Smooth muscle cell (in vitro differentiated cells): ENCODE results near the gene MYO1C. TPM values are rescaled to one million over a fixed set of nuclear protein-coding genes. Genes with fewer than 3 reads are reported as not detected.
A peak's percentile ranks its signal among the peaks of the same experiment; 100 is the strongest.
"Not testable (repeated sequence)": the region's sequence is repeated elsewhere in the genome, so short reads cannot be mapped to it uniquely, and the experiment has no call there.

Experiments
- DNase-seq: peaks from one replicate; lab custom pipeline; 2025; ENCODE audit not compliant: unreplicated experiment; lab: John Stamatoyannopoulos, UW
- H2AFZ ChIP-seq: fragments of 200-600 bp; sonication (generic); 2 replicates; pipeline ENCODE4 v1.6.0; 2016; ENCODE audit warnings: antibody characterized with exemption, low read depth, mild to moderate bottlenecking
- H3F3A ChIP-seq: fragments of 200-600 bp; sonication (generic); 2 replicates; pipeline ENCODE4 v1.6.0; 2017; ENCODE audit warnings: antibody characterized with exemption, low read depth
- H3K27ac ChIP-seq: fragments of 200-600 bp; sonication (generic); 2 replicates; pipeline ENCODE4 v1.5.1; 2016; ENCODE audit warnings: low read depth, mild to moderate bottlenecking
- H3K27me3 ChIP-seq: fragments of 200-600 bp; sonication (generic); 2 replicates; pipeline ENCODE4 v1.6.1; 2016; ENCODE audit warnings: low read depth, mild to moderate bottlenecking
- H3K36me3 ChIP-seq: fragments of 200-600 bp; sonication (generic); 2 replicates; pipeline ENCODE4 v1.5.1; 2016; ENCODE audit warnings: low read depth
- H3K4me1 ChIP-seq: fragments of 200-600 bp; sonication (generic); 2 replicates; pipeline ENCODE4 v1.5.1; 2016; ENCODE audit warnings: low read depth
- H3K4me2 ChIP-seq: fragments of 200-600 bp; sonication (generic); 2 replicates; pipeline ENCODE4 v1.6.0; 2016; ENCODE audit warnings: mild to moderate bottlenecking
- H3K4me3 ChIP-seq: fragments of 200-600 bp; sonication (generic); 2 replicates; pipeline ENCODE4 v1.5.1; 2016; ENCODE audit warnings: mild to moderate bottlenecking
- H3K79me2 ChIP-seq: fragments of 200-600 bp; sonication (generic); 2 replicates; pipeline ENCODE4 v1.6.0; 2016; ENCODE audit warnings: low read depth, mild to moderate bottlenecking
- H3K9ac ChIP-seq: fragments of 200-600 bp; sonication (generic); 2 replicates; pipeline ENCODE4 v1.6.0; 2016; ENCODE audit warnings: low read depth
- H3K9me3 ChIP-seq: fragments of 200-600 bp; sonication (generic); replicated peaks from 2 replicates; pipeline ENCODE4 v1.5.1; 2016; ENCODE audit warnings: low read depth
- H4K20me1 ChIP-seq: fragments of 200-600 bp; sonication (generic); 2 replicates; pipeline ENCODE4 v1.6.0; 2016; ENCODE audit warnings: low read depth
- WGBS: methylation state at CpG from one replicate; pipeline ENCODE4 v1.1.7; 2016; ENCODE audit warnings: low lambda C conversion rate; 5-methylcytosine and 5-hydroxymethylcytosine counted together
- polyA plus RNA-seq: library from polyadenylated mRNA; unstranded; fragments of >200 nt; fragmentation: Nextera tagmentation; extraction: Ambion mirVana; gene quantifications from 2 replicates; pipeline ENCODE4 v1.2.1, GENCODE V29; 2016
- total RNA-seq: library from RNA; depleted of rRNA; stranded (reverse); fragments of >200 nt; gene quantifications from 2 replicates; pipeline ENCODE4 v1.2.3, GENCODE V29; 2014
- TF ChIP-seq, protein P1 (sequence below): fragments of 200-600 bp; sonication (generic); IDR thresholded peaks from 2 replicates; pipeline ENCODE4 v1.5.1; 2017; ENCODE audit warnings: borderline replicate concordance, mild to moderate bottlenecking, antibody characterized with exemption; ENCODE audit not compliant: insufficient read depth, poor library complexity, severe bottlenecking

The MYO1C gene
- total and polyA plus RNA-seq, 2 experiments from 2014 or later: 80.4 to 81.5 TPM

DNA sequence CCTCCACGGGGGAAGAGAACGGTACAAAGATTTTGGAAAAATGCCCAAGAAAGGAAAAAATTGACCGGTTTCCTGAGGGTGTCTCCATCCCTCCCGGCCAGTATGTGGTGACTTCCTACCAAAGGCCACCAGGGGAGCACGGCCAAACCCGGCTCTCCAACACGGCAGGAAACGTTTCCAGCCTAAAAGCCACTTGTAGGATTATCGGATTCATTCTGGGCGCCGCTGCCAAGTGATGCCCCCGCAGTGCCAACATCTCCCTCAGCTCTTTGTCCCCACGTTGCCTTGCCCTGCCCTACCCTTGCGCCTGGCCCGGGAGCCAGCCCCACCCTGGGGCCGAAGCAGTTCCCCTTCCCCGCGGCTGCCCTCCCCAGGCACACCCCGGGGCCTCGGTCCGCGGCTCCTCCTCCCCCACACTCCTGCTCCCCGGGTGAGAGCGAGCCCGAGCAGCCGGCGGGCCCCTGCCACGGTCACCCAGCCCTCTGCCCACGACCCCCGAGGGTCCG, 37.1 kb downstream of the MYO1C start:
- peaks cover 53% of the 10 kb centered on the region for H4K20me1 ChIP-seq
- TF ChIP-seq, protein P1, sequence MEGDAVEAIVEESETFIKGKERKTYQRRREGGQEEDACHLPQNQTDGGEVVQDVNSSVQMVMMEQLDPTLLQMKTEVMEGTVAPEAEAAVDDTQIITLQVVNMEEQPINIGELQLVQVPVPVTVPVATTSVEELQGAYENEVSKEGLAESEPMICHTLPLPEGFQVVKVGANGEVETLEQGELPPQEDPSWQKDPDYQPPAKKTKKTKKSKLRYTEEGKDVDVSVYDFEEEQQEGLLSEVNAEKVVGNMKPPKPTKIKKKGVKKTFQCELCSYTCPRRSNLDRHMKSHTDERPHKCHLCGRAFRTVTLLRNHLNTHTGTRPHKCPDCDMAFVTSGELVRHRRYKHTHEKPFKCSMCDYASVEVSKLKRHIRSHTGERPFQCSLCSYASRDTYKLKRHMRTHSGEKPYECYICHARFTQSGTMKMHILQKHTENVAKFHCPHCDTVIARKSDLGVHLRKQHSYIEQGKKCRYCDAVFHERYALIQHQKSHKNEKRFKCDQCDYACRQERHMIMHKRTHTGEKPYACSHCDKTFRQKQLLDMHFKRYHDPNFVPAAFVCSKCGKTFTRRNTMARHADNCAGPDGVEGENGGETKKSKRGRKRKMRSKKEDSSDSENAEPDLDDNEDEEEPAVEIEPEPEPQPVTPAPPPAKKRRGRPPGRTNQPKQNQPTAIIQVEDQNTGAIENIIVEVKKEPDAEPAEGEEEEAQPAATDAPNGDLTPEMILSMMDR: peak; percentile 40
- H3K9ac ChIP-seq: peak overlapping the region; percentile 98
- H3K4me3 ChIP-seq: peak overlapping the region; percentile 93
- H2AFZ ChIP-seq: no peak overlapping the region
- peak overlapping the region; percentile 97 for H3K27ac ChIP-seq
- DNase-seq: peak; percentile 46
- peaks cover 14% of the 10 kb centered on the region for H3K4me1 ChIP-seq
- no peaks in the 10 kb centered on the region for H3K36me3 ChIP-seq
- H3K4me2 ChIP-seq: peak overlapping the region; percentile 96
- WGBS: under 1% methylated on average over 15 of the region's 31 CpGs
- H3K9me3 ChIP-seq: no peaks in the 10 kb centered on the region
- H3F3A ChIP-seq: peaks cover 3% of the 10 kb centered on the region
- H3K79me2 ChIP-seq: peaks cover 56% of the 10 kb centered on the region
- H3K27me3 ChIP-seq: no peaks in the 10 kb centered on the region

DNA sequence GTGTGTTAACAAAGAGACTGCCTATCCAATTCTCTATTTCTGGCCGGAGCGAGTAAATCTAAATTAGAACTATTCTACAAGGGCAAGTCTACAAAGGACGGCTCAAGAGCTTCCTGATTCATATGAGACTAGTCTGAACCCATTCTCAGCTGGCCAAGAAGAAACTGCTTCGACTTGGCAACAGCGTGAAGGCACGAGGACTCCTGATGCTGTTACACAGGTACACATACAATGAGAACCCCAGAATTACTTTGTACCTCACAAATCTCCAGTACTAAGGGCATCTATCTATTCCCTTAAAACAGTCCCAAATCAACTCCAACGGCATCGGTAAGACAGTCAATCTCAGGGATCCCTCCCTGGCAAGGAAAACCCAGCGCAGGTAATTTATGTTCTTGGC, 37.9 kb downstream of the MYO1C start:
- peaks cover 14% of the 10 kb centered on the region for H3K4me1 ChIP-seq
- peaks cover 3% of the 10 kb centered on the region for H3F3A ChIP-seq
- H3K27me3 ChIP-seq: no peaks in the 10 kb centered on the region
- 86% methylated on average over 9 of the region's 9 CpGs for WGBS
- no peak overlapping the region for H2AFZ ChIP-seq
- H3K4me3 ChIP-seq: peak overlapping the region; percentile 93
- TF ChIP-seq, protein P1: no peak
- no peak for DNase-seq
- peaks cover 61% of the 10 kb centered on the region for H4K20me1 ChIP-seq
- peak overlapping the region; percentile 98 for H3K9ac ChIP-seq
- peaks cover 63% of the 10 kb centered on the region for H3K79me2 ChIP-seq
- H3K4me2 ChIP-seq: peak overlapping the region; percentile 96
- peak overlapping the region; percentile 97 for H3K27ac ChIP-seq
- H3K36me3 ChIP-seq: no peaks in the 10 kb centered on the region
- no peaks in the 10 kb centered on the region for H3K9me3 ChIP-seq

DNA sequence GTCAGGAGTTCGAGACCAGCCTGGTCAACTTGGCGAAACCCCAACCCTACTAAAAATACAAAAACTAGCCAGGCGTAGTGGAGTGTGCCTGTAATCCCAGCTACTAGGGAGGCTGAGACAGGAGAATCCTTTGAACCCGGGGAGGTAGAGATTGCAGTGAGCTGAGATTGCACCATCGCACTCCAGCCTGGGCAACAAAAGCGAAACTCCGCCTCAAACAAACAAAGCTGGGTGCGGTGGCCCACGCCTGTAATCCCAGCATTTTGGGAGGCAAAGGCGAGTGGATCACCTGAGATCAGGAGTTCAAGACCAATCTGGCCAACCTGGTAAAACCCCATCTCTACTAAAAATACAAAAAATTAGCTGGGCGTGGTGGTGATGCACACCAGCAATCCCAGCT, 38.8 kb downstream of the MYO1C start:
- not testable (repeated sequence) for H3K9me3 ChIP-seq, H3F3A ChIP-seq, H3K27me3 ChIP-seq, H3K4me2 ChIP-seq, H3K36me3 ChIP-seq, DNase-seq, H2AFZ ChIP-seq, H3K4me3 ChIP-seq, H3K9ac ChIP-seq, H3K27ac ChIP-seq
- peaks cover 14% of the 10 kb centered on the region for H3K4me1 ChIP-seq
- peaks cover 71% of the 10 kb centered on the region for H3K79me2 ChIP-seq
- 95% methylated on average over 11 of the region's 11 CpGs for WGBS
- peaks cover 69% of the 10 kb centered on the region for H4K20me1 ChIP-seq

DNA sequence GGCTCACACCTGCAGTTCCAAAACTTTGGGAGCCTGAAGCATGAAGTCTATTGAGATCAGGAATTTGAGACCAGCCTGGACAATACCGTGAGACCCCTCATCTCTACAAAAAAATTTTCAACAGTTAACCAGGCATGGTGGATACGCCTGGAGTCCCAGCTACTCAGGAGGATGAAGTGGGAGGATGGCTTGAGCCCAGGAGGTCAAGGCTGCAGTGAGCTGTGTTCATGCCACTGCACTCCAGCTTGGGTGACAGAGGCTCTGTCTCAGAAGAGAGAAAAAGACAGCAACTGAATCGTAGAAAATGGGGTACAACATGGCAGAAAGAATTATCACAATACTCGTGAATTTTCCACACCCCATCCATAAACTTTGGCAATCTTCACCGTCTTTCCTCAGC, 39.6 kb downstream of the MYO1C start:
- Histone ChIP-seq H3K27ac (no peak overlapping the region), H3K9me3 (no peaks in the 10 kb centered on the region), H3K27me3 (no peaks in the 10 kb centered on the region), H3K36me3 (no peaks in the 10 kb centered on the region), H3K9ac (no peak overlapping the region), H3K79me2 (peaks cover 80% of the 10 kb centered on the region), H4K20me1 (peaks cover 78% of the 10 kb centered on the region), H2AFZ (no peak overlapping the region), H3K4me1 (peaks cover 14% of the 10 kb centered on the region), H3K4me3 (no peak overlapping the region), H3K4me2 (no peak overlapping the region), H3F3A (peaks cover 3% of the 10 kb centered on the region)
- WGBS: 94% methylated on average over 5 of the region's 5 CpGs
- TF ChIP-seq, protein P1: no peak
- DNase-seq: no peak

DNA sequence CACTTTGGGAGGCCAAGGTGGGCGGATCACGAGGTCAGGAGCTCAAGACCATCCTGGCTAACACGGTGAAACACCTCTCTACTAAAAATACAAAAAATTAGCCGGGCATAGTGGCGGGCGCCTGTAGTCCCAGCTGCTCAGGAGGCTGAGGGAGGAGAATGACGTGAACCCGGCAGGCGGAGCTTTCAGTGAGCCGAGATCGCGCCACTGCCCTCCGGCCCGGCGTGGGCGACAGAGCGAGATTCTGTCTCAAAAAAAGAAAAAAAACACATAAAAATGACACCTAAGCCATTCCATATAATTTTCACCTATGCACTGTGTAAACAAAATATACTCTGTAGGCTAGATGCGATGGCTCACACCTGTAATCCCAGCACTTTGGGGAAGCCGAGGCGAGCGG, 42.2 kb downstream of the MYO1C start:
- H3K27me3 ChIP-seq, H3K36me3 ChIP-seq, H2AFZ ChIP-seq, H3K9ac ChIP-seq, H3F3A ChIP-seq, H3K4me2 ChIP-seq, DNase-seq, H3K4me3 ChIP-seq, H3K27ac ChIP-seq, H3K9me3 ChIP-seq: not testable (repeated sequence)
- Histone ChIP-seq H3K79me2 (peaks cover 99% of the 10 kb centered on the region), H3K4me1 (peaks cover 12% of the 10 kb centered on the region), H4K20me1 (peaks cover 100% of the 10 kb centered on the region)
- WGBS: 98% methylated on average over 21 of the region's 21 CpGs
